ENCODE data around the gene ANAPC5.
"Not testable (repeated sequence)": the region's sequence is repeated elsewhere in the genome, so short reads cannot be mapped to it uniquely, and the experiment has no call there.

Gene ANAPC5, protein sequence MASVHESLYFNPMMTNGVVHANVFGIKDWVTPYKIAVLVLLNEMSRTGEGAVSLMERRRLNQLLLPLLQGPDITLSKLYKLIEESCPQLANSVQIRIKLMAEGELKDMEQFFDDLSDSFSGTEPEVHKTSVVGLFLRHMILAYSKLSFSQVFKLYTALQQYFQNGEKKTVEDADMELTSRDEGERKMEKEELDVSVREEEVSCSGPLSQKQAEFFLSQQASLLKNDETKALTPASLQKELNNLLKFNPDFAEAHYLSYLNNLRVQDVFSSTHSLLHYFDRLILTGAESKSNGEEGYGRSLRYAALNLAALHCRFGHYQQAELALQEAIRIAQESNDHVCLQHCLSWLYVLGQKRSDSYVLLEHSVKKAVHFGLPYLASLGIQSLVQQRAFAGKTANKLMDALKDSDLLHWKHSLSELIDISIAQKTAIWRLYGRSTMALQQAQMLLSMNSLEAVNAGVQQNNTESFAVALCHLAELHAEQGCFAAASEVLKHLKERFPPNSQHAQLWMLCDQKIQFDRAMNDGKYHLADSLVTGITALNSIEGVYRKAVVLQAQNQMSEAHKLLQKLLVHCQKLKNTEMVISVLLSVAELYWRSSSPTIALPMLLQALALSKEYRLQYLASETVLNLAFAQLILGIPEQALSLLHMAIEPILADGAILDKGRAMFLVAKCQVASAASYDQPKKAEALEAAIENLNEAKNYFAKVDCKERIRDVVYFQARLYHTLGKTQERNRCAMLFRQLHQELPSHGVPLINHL

DNA sequence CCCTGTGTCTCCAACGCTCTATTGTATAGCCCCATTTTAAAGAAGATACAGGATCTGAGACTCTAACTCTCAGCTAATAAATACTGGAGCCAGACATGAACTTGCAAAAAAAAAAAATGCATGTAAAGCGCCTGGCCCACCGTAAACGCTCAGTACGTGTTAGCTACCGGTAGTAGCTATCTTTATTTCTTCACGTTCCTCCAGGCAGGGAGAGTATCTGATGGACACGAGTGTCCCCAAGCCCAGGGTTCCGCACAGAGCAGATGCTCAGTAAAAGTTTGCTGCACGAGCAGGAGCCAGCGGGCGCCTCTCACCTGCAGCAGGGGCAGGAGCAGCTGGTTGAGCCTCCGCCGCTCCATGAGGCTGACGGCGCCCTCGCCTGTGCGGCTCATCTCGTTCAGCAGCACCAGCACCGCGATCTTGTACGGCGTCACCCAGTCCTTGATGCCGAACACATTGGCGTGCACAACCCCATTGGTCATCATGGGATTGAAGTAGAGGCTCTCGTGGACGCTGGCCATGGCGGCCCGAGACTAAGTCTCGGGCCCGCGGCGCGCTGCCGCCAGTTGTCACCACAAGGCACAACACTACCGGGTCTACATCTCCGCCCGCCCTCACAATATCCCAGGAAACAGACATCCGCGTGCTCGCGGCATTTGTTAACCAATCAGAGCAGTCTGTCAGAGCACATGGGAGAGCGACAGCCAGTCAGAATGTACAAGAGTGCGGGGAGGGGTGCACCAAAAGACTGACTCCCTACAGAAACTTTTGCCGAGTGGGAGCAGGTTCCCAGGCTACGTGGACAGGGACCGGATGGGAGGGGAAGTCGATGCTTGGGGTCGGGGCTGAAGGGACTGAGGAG lies at the start of gene ANAPC5:
ANAPC5 (minus strand) TSS at position 592 of the 862 bp plus-strand sequence; CDS start at position 521, 71 bp downstream.
- DNase-seq = peak; percentile 98

DNA sequence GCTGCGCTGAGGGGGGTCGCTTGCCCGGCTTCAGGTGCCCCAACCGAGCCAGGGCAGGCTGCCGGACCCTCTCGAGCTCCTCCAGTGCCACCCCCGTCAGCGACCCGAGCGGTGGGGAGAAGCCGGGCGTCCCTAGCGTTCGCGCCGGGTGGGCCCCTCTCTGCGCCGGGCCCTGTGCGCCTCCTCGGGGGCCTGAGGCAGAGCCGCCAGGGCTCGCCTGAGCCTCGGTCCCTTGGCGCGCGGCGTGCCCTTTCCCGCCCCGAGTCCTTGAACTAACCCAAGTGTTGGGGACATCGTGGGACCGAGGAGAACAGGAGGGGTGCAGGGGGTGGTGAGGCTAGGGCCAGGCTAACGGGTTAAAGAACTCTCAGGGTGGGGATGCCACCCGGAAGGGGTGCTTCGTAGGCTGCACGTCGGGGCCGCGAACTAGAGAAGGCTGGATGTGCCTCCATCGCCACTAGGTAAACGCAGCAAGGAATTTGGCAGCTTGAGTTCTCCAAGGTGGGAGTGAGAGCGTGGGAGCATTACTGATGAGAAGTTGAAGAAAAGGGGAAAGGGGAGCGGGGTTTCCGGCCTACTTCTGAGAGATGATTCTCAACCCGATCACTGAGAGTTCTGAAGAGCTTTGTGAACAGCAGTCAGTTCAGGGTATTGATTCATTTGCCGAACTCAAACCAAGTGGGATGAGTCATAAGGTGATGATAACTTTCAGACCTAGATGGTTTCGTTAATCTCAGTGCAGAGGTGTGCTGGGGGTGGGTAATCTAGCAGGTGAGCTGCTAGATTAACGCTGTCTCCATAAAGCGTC lies 48.3 kb upstream of the ANAPC5 start:
- DNase-seq = peak; percentile 81

DNA sequence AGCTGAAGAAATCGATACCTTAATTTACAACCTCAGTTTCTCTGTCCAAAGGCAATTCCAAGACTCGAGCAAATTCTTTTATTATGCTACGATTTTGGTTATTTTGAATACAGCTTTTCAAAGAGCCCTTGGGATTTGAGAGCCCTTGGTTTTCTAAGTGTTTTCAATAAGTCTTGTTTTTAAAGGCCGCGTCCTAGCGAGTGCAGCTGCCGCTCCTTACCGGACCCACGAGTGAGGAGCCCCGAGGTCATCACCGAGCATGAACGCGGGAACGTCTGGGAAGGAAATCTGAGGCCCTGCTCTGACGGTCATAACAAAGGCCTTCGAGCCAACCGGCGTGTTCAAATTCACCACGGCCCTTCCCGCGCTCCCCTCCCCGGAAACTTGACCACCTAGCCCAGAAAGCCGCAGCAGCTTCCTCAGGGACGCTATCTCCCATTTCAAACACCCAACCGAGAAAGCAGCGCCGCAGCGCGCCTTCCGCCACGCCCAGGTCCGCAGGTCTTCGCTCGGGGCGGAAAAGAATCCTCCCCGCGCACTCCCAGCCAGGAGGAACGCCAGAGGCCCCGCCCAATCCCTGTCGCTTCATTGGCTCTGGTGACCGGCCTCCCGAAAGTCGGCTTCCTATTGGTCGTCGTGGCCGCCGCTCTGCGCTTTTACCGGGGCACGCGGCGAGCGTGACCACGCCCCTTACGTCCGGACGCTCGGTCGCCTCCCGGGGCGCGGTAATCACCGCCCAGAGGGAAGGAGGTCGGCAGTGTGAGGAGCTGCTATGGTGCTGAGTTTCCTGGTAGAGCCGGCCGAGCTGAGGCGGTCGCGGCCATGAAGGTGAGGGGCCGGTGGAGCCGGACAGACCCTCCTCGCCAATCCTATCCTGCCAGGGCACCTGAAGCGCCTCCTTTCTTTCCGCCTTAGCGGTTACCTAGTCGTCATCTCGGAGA lies 47.5 kb upstream of the ANAPC5 start, which contains the start of gene RNF34:
RNF34 (plus strand) TSS at position 728 of the 941 bp plus-strand sequence; CDS start at position 823, 95 bp downstream.
- peak; percentile 99 for DNase-seq

DNA sequence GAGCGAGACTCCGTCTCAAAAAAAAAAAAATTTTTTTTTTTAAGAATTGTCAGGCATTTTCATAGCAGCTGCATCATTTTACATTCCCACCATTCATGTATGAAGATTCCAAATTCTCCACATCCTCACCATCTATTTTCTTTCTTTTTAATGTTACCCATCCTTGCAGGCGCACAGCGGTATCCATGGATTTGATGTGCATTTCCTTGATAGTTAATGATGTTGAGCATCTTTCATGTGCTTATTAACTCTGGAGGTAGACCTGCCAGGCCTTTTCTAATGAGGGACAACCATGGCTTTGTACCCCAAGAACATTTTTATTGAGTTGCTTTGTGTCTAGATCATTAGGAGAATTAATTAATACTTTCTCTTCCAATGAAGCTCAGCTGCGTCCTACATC lies 46.1 kb upstream of the ANAPC5 start:
- DNase-seq = no peak

DNA sequence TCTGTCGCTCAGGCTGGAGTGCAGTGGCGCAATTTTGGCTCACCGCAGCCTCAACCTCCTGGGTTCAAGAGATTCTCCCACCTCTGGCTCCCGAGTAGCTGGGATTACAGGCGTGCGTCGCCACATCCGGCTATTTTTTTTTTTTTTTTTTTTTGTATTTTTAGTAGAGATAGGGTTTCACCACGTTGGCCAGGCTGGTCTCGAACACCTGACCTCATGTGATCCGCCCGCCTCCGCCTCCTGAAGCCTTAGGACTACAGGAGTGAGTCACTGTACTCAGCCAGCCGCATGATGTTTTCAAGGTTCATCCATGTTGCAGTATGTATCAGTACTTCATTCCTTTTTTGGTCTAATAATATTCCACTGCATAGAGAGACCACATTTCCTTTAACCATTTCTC lies 45.3 kb upstream of the ANAPC5 start:
- DNase-seq = no peak

DNA sequence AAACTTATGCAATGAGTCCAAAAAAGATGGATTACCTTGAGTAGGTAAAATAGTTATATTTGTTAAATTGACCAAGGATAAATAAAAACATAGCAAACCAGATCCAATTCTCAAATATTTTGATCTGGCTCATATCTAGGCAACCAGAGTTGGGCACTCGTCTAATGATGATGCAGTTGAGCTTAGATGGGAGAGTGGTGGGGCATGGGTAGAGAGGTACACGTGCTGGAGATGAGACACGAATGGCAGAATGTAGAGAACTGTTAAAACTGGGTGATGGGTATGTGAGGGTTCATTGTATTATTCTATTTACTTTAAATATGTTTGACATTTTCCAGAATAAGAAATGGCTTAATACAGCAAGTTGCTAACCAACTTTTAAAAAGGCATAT lies 40.1 kb upstream of the ANAPC5 start:
- DNase-seq = no peak

DNA sequence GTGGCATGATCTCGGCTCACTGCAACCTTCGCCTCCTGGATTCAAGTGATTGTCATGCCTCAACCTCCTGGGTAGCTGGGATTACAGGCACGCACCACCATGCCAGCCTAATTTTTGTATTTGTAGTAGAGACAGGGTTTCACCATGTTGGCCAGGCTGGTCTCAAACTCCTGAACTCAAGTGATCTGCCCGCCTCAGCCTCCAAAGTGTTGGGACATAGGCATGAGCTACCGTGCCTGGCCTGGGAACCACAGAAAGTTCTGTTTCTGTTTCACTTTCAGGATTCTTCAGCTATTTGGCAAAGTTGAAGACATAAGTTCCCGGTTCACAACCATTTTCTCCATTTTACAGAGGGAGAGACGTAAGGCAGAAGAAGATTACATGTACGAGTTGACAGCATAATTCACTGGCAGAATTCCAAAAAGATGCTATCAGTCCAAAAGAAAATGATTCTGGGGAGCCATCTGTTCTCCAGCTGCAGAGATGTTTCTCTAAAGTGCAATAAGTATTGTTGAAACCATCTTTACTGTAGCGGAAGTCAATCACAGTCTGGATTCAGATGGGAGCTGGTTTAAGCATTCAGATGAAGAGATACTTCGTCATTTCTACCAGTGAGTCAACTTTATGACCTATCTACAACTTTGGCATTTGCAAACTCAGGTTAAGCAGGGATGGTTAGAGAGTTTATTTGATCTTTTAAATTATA lies 39.6 kb upstream of the ANAPC5 start:
- peak; percentile 60 for DNase-seq

DNA sequence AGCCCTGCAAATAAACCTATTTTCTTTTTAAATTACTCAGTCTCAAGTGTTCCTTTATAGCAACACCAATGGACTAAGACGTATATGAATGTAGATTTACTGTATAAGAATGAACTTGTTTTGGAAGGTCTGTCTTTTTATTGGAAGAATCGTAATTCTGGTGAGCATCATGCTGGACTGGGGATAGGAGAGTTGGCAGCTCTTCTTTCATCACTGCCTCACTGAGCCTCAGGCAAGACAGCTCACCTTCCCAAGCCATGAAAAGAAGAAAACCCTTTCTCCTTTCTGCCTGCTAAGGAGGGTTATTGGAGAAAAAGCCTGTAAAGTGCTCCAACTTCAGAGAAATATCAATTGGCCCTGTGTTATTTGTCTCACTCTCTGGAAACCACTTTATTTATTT lies 38.6 kb upstream of the ANAPC5 start:
- DNase-seq = no peak

DNA sequence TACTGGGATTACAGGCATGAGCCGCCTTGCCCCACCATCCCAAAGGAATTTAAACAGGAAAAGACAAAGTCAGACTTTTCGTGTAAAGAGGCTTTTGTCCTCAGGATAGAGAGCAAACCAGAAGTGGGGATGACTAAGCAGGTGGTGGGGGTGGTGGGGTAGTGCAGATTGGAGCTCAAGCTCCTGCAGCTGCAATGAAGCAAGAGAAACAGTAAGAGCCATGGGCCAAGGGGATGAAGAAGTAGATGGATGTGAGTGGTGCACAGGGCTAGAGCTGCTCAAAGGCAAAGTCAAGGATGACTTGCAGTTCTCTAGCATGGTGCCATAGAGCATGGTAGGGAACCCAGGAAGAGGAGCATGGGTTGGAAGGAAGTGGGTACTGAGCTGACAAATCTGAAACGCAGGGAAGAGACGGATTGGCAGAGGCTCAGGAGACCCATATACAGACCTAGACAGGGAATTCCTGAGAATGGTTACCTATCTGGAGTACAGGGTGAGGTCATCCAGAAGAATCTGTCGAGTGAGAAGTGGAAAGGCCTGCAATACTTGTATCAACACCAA lies 36.3 kb upstream of the ANAPC5 start:
- no peak for DNase-seq

DNA sequence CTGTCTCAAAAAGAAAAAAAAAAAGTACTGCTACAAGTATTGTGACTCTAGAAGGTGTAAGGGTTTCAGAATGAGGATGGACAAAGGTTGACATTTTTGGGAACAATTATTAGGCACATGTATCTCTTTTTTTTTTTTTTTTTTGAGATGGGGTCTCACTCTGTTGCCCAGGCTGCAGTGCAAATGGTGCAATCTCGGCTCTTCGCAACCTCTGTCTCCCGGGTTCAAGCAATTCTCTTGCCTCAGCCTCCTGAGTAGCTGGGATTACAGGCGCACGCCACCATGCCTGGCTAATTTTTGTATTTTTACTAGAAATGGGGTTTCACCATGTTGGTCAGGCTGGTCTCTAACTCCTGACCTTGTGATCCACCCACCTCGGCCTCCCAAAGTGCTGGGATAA lies 32.7 kb upstream of the ANAPC5 start:
- not testable (repeated sequence) for DNase-seq

DNA sequence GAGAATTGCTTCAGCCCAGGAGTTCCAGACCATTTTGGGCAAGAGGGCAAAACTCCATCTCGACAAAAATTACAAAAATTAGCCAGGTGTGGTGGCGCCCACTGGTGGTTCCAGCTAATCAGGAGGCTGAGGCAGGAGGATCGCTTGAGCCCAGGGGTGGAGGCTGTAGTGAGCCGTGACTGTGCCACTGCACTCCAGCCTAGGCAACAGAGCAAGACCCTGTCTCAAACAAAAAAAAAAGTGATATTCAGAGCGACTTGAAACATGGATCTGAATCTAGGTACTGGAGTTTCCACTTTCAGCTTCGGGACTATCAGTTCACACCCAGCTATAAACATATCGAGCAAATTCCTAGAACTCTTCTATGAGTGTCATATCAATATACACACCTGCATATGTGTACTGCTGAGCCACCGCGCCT lies 31.4 kb upstream of the ANAPC5 start:
- no peak for DNase-seq

DNA sequence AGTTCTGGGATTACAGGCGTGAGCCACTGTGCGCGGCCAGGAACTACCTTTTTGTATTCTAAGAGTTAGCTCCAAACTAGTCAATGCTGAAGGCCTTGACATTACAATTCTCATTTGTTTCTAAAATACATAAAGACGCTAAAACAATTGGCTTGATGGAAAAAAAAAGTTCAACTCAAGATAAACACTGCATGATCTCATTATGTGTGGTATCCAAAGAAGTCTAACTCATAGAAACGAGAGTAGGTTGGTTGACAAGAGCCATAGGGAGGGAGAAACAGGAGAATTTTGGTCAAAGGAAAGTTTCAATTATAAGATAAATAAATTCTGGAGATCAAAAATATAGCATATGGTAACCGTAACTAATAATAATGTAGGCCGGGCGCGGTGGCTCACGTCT lies 27.7 kb upstream of the ANAPC5 start:
- DNase-seq = no peak

DNA sequence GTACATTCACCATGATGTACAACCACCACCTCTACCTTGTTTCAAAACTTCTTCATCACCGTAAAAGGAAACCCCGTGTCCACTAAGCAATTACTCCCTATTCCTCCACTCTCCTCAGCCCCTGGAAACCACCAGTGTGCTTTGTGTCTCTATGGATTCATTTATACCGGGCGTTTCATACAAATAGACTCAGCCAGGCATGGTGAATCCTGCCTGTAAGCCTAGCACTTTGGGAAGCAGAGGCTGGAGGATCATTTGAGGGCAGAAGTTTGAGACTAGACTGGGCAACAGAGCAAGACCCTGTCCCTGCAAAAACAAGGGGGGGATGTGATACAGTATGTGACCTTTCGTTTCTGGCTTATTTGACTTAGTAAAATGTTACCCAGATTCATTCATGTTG lies 26.5 kb upstream of the ANAPC5 start:
- no peak for DNase-seq

DNA sequence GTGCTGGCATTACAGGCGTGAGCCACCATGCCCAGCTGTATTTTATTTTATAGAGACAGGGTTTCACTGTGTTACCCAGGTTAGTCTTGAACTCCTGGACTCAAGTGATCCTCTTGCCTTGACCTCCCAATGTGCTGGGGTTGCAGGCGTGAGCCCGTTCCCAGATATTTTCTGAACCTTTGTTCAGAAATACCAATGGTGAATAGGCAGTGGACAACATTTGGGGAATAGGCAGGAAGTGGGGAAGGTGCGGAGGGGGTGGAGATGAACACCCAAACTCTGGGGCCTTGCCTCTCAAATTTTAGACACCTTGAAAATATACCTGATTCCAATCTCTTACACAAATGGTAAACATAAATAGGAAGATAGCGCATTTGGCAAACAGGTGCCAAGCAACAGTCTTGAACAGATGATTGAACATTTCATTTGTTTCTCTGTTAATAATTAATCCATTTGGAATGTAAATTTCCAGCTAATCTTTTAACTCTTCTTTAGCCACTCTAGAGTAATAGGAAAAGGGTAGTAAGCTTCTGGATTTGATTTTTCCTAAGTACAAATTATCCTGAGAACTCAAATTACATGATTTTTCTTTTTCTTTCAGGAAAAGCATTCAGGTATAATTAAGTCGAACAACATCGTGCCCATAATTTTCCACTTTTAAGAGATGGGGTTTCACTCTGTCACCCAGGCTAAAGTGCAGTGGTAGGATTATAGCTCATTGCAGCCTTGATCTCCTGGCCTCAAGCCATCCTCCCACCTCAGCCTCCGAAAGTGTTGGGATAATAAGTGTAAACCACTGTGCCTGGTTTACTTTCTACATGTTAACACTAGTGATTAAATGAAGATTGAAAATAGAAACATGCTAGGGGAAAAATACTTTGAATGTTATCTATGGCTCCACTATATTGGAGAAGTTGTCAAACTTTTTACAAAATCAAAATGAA lies 24.8 kb upstream of the ANAPC5 start:
- DNase-seq = no peak

DNA sequence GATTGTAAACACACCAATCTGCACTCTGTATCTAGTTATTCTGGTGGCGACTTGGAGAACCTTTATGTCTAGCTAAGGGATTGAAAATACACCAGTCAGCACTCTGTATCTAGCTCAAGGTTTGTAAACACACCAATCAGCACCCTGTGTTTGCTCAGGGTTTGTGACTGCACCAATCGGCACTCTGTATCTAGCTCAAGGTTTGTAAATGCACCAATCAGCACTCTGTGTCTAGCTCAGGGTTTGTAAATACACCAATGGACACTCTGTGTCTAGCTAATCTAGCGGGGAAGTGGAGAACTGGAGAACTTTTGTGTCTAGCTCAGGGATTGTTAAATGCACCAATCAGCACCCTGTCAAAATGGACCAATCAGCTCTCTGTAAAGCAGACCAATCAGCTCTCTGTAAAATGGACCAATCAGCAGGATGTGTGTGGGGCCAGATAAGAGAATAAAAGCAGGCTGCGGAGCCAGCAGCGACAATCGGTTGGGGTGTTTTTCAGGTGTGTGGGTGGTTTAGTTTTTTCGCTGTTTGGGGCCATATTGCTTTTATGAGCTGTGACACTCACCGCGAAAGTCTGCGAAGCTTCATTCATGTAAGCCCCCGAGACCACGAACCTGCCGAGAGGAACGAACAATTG lies 22.9 kb upstream of the ANAPC5 start:
- DNase-seq = not testable (repeated sequence)

DNA sequence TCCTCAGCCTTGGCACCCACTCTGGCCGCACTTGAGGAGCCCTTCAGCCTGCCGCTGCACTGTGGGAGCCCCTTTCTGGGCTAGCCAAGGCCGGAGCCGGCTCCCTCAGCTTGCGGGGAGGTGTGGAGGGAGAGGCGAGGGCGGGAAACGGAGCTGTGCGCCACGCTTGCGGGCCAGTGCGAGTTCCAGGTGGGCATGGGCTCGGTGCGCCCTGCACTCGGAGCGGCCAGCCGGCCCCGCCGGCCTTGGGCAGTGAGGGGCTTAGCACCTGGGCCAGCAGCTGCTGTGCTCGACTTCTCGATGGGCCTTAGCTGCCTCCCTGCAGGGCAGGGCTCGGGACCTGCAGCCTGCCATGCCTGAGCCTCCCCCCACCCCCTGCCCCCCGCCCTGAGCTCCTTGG lies 22.1 kb upstream of the ANAPC5 start:
- not testable (repeated sequence) for DNase-seq

DNA sequence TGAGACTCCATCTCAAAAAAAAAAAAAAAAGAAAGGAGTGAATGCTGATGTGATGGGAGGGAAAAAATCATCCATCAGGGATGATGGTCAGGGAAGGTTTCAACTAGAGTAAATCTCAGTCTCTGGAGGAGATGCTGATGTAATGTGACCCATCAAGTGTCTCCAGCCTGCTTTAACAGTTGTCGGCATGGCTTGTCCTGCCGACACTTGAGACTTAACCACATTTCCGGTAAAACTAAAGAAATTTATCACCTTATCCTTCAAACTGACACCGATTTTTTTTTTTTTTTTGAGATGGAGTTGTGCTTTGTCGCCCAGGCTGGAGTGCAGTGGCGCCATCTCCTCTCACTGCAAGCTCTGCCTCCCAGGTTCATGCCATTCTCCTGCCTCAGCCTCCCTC lies 21.5 kb upstream of the ANAPC5 start:
- no peak for DNase-seq

DNA sequence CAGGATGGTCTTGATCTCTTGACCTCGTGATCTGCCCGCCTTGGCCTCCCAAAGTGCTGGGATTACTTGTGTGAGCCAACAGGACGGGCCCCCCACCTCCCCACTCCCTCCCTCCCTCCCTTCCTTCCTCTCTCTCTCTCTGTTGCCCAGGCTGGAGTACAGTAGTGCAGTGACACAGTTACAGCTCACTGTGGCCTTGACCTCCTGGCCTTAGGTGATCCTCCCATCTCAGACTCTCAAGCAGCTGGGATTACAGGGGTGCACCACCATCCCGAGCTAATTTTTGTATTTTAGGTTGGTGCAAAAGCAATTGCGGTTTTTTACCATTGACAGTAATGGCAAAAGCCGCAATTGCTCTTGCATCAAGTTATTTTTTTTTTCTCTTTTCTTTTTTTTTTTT lies 19.2 kb upstream of the ANAPC5 start:
- DNase-seq = no peak

Measured in eye (tissue), 1 donor.